KOPT-K1 (cell line): Measurements from ENCODE around the gene CEBPG.

Experiments
- H3K27ac ChIP-seq: fragments of 200-600 bp; sonication (generic); 2 replicates; pipeline ENCODE4 v1.5.1; 2016; ENCODE audit warnings: antibody characterized with exemption, mild to moderate bottlenecking, low read depth, low read length; ENCODE audit not compliant: poor library complexity, severe bottlenecking
- H3K36me3 ChIP-seq: fragments of 200-600 bp; sonication (generic); 2 replicates; pipeline ENCODE4 v1.5.1; 2017; ENCODE audit warnings: antibody characterized with exemption, mild to moderate bottlenecking, low read length, moderate library complexity; ENCODE audit not compliant: insufficient read depth
- H3K9me3 ChIP-seq: fragments of 200-600 bp; sonication (generic); 2 replicates; pipeline ENCODE4 v1.5.1; 2017; ENCODE audit warnings: antibody characterized with exemption, low read length, mild to moderate bottlenecking; ENCODE audit not compliant: insufficient read depth, poor library complexity, severe bottlenecking

Gene CEBPG

GRCh38 chr19:33394006-33394722 is 20.7 kb downstream of the CEBPG start:
- Histone ChIP-seq H3K36me3 (no peaks in the 10 kb centered on the region), H3K27ac (no peak overlapping the region), H3K9me3 (no peaks in the 10 kb centered on the region)

GRCh38 chr19:33394723-33395560 is 21.4 kb downstream of the CEBPG start:
- Histone ChIP-seq H3K27ac (no peak overlapping the region), H3K9me3 (no peaks in the 10 kb centered on the region), H3K36me3 (no peaks in the 10 kb centered on the region)

DNA sequence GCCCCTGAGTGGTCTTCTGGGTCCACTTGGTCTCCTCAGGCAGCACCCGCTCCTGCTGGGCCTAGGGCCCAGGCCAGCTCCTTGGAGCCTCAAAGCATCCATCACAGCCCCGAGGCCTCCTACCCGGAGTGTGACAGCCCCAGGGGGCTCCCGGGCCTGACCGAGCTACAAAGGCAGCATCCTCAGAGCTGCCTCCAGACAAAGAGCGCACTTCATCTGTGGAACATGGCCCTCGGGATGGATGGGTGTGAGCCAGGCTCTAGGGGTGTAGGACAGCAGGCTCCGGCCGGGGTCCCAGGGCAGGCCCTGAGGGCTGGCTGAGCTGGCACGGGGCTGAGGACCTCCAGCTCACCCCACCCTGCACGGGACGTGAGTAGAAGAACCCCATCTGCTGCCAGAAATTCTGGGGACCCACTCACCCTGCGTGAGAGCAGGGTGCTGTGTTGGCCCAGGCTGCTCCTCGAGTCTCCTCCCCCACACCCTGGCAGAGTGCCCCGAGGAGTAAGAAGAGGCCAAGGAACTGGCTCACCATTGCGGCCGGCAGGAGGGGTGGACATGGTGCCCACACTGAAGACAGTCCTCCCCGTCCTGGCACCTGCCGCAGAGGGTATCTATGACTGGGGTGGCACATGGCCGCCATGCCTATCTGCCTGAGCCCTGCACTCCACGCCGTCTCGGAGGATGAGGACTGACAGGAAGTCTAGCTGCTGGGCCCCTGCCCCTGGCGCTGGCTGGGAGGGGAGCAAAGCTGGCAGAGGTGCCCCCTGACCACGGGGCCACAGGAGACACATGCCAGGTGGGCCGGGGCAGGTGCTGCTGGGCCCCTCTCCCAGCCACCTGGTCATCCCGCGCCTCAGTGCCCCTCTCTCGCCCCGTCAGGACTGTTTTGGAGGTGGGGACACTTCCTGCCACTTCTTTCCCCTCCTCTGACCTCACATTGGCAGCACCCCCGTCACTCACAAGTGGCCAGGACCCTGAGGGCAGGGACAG is 22.3 kb downstream of the CEBPG start:
- Histone ChIP-seq H3K9me3 (no peaks in the 10 kb centered on the region), H3K27ac (no peak overlapping the region), H3K36me3 (no peaks in the 10 kb centered on the region)

DNA sequence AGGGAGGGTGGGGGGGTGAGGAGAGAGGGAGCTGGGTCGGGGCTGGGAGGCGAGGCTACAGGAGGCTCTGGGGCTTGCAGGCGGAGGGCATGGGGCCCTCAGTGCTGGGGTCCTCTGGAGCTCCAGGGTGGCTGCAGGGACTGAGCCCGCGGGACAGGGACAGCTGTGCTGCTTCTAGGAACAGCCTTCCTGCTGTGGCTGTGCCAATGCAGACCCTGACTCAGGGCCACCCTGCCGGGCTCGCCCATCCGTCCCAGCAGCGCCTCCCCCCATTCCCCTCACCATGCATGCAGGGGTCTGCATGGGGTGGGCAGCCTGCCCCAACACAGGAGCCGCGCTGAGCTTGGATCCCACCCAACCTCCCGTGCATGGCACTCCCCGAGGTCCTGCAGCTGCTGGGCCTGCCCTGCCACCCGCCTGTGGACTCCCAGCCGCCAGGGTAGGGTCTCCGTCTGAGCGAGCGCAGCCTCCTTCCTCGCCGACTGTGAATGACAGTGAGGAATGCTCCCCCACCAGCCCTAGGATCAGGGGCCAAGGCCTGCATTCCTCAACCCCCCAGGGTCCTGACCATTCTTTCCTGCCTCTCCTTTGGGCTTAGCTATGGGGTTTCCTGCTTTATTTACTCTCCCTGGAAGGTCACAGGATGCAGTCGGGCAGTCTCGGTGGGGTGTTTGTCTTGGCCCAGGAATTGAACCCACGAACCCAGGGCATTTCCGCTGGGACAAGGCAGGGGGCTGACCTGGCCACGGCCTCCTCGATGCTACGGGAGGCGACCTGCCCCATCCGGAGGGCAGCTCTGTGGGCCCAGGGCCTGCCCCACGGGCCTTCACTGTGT is 23.4 kb downstream of the CEBPG start:
- H3K27ac ChIP-seq = no peak overlapping the region
- no peaks in the 10 kb centered on the region for H3K36me3 ChIP-seq
- H3K9me3 ChIP-seq = no peaks in the 10 kb centered on the region

DNA sequence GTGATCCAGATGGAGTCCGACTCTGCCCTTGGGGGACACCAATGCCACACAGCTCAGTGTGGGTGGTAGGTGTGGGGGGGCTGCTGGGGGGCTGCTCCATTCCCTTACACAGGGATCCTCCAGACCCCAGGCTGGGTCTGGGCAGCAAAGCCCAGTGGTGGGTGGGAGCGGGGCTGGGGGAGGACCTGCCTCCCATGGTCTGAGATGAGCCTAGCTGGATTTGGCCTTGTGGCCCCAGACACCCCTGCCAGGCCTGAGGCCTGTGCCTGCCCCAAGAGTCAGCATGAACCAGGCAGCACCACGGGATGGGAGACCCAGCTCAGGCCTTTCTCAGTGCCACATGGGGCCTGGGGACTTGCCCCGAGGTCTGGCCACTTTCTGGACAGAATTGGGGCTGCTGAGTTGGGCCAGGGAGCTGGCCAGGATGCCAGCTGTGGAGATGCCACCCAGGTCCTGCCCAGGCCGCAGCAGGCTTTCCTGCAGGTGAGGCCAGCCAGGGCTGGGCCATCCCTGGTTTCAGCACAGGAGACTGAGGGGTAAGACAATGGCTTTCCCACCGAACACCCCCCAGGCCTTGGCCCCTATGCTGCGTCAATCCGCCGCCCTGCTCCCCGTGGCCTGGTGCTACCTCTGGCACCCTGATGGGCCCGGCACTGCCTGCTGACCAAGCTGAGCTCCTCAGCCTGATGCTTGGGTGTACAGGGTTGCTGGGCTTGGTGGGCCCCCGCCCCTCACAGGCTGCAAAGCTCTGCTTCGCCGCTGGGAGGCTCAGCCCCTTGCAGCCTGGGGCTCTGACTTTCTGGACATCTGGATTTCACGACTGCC is 24.2 kb downstream of the CEBPG start:
- Histone ChIP-seq H3K9me3 (no peaks in the 10 kb centered on the region), H3K27ac (no peak overlapping the region), H3K36me3 (no peaks in the 10 kb centered on the region)

DNA sequence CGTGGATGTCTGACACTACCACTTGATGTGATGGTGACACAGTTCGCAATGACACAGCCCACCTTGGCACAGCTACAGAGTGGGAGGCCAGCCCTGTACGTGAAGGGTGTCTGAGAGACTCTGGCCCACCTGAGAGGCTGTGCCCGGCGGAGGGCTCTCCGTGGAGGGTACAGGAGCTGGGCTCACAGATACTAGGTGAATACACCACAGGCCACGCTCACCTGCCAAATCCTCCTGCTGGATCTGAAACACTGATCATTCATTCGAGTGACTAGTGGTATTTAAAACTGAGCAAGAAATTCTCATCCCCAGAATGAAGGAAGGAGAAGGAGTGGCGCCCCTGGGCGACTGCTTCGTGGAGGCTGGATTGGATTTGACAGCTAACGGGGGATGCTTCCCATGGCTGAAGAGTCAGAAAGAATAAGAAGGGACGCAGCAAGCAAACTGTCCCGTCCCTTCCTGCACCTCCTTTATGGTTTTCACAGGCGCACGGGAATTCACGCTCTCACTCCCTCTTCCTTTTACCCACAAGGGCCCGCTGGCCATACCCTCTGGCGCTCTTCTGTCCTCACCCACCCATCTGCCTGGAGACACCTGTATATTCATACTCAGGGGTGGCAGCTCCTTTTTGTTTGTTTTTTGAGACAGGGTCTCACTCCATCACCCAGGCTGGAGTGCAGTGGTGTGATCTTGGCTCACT is 25.0 kb downstream of the CEBPG start:
- Histone ChIP-seq H3K36me3 (no peaks in the 10 kb centered on the region), H3K27ac (no peak overlapping the region), H3K9me3 (no peaks in the 10 kb centered on the region)

- H3K36me3 ChIP-seq = no peaks in the 10 kb centered on the region
- H3K27ac ChIP-seq = no peak overlapping the region
- H3K9me3 ChIP-seq = no peaks in the 10 kb centered on the region
Observed at GRCh38 chr19:33399081-33399744, 25.7 kb downstream of the CEBPG start.

GRCh38 chr19:33399745-33400681 is 26.5 kb downstream of the CEBPG start:
- H3K36me3 ChIP-seq = no peaks in the 10 kb centered on the region
- H3K9me3 ChIP-seq = no peaks in the 10 kb centered on the region
- H3K27ac ChIP-seq = no peak overlapping the region

- no peaks in the 10 kb centered on the region for H3K9me3 ChIP-seq
- no peak overlapping the region for H3K27ac ChIP-seq
- no peaks in the 10 kb centered on the region for H3K36me3 ChIP-seq
Observed at GRCh38 chr19:33400856-33401682, 27.6 kb downstream of the CEBPG start.

- no peaks in the 10 kb centered on the region for H3K9me3 ChIP-seq
- no peak overlapping the region for H3K27ac ChIP-seq
Observed at GRCh38 chr19:33401683-33402420, 28.3 kb downstream of the CEBPG start.

More at GRCh38 chr19:33401683-33402420, 28.3 kb downstream of the CEBPG start:
- H3K36me3 ChIP-seq = no peaks in the 10 kb centered on the region
